Hair follicle dermal papilla cell (primary cell): ENCODE results near the gene MEOX1. TPM values are rescaled to one million over a fixed set of nuclear protein-coding genes. Genes with fewer than 3 reads are reported as not detected.

Experiments used
- small RNA-seq: library from RNA; depleted of rRNA; stranded (forward); fragments of <200 nt; gene quantifications from one replicate; pipeline ENCODE3, GENCODE V24; 2012
- total RNA-seq: library from RNA; depleted of rRNA; stranded (reverse); fragments of >200 nt; gene quantifications from 2 replicates; pipeline ENCODE4 v1.2.3, GENCODE V29; 2012

MEOX1 gene
- 0.65 TPM in 1 of 2 replicates, not detected in the other for total RNA-seq

GRCh38 chr17:43661699-43662412 lies at the start of gene MEOX1:
Gene MEOX1, minus strand, starts transcription at chr17:43661922. Its CDS starts 388 bp downstream, at chr17:43661534.

Small RNA genes lying within 50 kb of the gene (small RNA-seq; reads per million reads assigned to genes)
- not detected for gene RF00017

Other genes starting within 250 kb of the MEOX1 start
- gene DHX8, start 177.9 kb downstream of the MEOX1 start, total RNA-seq: 48.0 and 53.2 TPM in 2 replicates
- gene ETV4, start 115.6 kb downstream of the MEOX1 start, total RNA-seq: 0.73 and 1.1 TPM in 2 replicates
- 0.16 TPM in 1 of 2 replicates, not detected in the other for gene SOST, start 96.9 kb upstream of the MEOX1 start, total RNA-seq
- 67.3 and 75.3 TPM in 2 replicates for gene DUSP3, start 117.1 kb upstream of the MEOX1 start, total RNA-seq
- gene CFAP97D1, start 118.5 kb upstream of the MEOX1 start, total RNA-seq: not detected in 2 replicates
- 13.8 and 18.3 TPM in 2 replicates for gene MPP3, start 171.2 kb upstream of the MEOX1 start, total RNA-seq
- gene CD300LG, start 185.3 kb upstream of the MEOX1 start, total RNA-seq: not detected in 2 replicates
- 2.9 and 3.4 TPM in 2 replicates for gene MPP2, start 245.6 kb upstream of the MEOX1 start, total RNA-seq